ENCODE results near the gene SLC22A23.

The SLC22A23 gene

DNA sequence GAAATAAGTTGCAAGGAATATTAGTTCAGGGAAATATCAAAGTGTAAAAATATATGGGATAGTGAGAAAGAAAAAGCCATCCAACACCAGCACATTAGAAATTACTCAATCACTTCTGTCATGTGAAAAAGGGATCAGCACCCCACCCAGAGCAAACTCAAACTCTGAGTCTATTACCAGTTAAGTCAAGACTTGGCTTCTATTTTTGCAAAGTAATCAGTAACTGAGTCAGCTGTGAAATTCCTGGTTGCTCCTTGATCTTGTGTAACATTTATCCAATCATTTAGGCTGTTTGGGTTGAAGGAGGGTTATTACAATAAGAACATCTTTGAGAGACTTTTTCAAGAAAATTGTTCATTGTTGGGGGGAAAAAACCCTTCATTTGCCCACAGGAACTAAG is 51.2 kb downstream of the SLC22A23 start:
- Histone ChIP-seq H3K4me1 (ENCODE audit: control insufficient read depth, insufficient read depth, low read length) (no peaks in the 10 kb centered on the region), H3K4me3 (ENCODE audit: insufficient read depth, low read depth, low read length) (no peak overlapping the region), H3K27me3 (ENCODE audit: control insufficient read depth, insufficient read depth, low read length, poor library complexity, severe bottlenecking) (no peaks in the 10 kb centered on the region), H3K27ac (ENCODE audit: insufficient read depth, low read depth, low read length, poor library complexity, severe bottlenecking) (no peak overlapping the region), H3K9me3 (ENCODE audit: control insufficient read depth, low read length) (no peaks in the 10 kb centered on the region), H3K36me3 (ENCODE audit: control insufficient read depth, insufficient read depth, low read length) (no peaks in the 10 kb centered on the region)

DNA sequence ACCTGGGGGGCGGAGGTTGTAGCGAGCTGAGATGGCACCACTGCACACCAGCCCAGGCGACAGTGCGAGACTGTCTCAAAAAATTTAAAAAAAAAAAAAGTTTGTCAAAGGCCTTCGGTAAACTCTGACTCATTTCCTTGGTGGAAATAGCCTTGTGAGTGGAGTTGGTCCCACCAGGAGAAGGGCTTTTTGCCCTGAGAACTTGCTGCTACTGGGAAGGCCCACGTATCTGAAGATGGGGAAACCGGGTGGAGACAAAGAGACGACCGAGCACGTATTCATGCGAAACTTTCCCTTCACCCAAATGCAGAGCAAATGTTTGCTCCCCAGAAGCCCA is 51.7 kb downstream of the SLC22A23 start:
- 96% methylated on average over 11 of the region's 11 CpGs for WGBS, 2 experiments
- Histone ChIP-seq H3K36me3 (ENCODE audit: control insufficient read depth, insufficient read depth, low read length) (no peaks in the 10 kb centered on the region), H3K9me3 (ENCODE audit: control insufficient read depth, low read length) (no peaks in the 10 kb centered on the region), H3K27me3 (ENCODE audit: control insufficient read depth, insufficient read depth, low read length, poor library complexity, severe bottlenecking) (no peaks in the 10 kb centered on the region), H3K4me1 (ENCODE audit: control insufficient read depth, insufficient read depth, low read length) (no peaks in the 10 kb centered on the region), H3K4me3 (ENCODE audit: insufficient read depth, low read depth, low read length) (no peak overlapping the region), H3K27ac (ENCODE audit: insufficient read depth, low read depth, low read length, poor library complexity, severe bottlenecking) (no peak overlapping the region)

DNA sequence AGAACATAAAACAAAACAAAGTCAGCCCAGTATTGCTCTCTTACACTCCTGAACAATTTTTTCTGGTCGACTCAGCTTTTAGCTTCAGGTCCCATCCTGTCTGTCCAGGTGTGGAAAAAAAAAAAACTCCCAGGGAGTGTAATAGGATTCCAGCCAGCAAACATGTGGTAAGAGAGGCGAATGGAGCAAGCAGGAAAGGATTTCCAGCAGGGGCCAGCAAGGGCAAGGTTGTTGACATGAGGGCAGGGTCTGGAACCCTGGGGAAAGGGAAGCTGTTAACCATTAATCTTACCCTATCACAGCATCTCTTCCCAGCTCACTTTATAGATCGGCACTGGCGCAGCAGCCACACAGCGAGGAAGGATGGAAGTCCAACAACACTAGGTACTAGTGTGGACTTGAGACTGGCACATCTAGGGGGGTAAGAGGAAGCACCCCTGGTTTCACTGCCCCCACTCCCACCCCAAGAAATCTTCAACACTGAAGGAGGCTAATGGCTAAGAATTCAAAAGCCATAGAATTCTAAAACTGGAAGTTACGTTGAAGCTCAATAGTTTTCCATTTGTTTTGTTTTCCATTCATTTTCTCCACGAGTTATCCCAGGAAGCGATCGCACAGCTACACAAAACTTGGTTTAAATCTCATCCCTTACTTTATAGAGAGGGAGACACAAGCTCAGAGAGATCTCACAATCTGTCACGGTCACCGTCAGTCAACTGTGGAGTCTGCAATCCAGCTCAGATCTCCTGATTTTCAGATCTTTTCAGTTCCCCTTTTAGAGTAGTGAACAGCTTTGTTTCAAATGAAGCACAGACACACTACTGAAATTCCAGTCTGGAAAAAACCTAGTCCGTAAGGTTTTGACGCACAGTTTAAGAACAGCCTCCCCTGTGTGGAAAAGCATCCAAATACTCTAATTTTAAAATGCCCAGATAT is 53.3 kb downstream of the SLC22A23 start:
- Histone ChIP-seq H3K27me3 (ENCODE audit: control insufficient read depth, insufficient read depth, low read length, poor library complexity, severe bottlenecking) (no peaks in the 10 kb centered on the region), H3K4me1 (ENCODE audit: control insufficient read depth, insufficient read depth, low read length) (no peaks in the 10 kb centered on the region), H3K9me3 (ENCODE audit: control insufficient read depth, low read length) (no peaks in the 10 kb centered on the region), H3K36me3 (ENCODE audit: control insufficient read depth, insufficient read depth, low read length) (no peaks in the 10 kb centered on the region), H3K4me3 (ENCODE audit: insufficient read depth, low read depth, low read length) (no peak overlapping the region), H3K27ac (ENCODE audit: insufficient read depth, low read depth, low read length, poor library complexity, severe bottlenecking) (no peak overlapping the region)
- 84 to 88% methylated on average over 13 of the region's 13 CpGs for WGBS, 2 experiments

DNA sequence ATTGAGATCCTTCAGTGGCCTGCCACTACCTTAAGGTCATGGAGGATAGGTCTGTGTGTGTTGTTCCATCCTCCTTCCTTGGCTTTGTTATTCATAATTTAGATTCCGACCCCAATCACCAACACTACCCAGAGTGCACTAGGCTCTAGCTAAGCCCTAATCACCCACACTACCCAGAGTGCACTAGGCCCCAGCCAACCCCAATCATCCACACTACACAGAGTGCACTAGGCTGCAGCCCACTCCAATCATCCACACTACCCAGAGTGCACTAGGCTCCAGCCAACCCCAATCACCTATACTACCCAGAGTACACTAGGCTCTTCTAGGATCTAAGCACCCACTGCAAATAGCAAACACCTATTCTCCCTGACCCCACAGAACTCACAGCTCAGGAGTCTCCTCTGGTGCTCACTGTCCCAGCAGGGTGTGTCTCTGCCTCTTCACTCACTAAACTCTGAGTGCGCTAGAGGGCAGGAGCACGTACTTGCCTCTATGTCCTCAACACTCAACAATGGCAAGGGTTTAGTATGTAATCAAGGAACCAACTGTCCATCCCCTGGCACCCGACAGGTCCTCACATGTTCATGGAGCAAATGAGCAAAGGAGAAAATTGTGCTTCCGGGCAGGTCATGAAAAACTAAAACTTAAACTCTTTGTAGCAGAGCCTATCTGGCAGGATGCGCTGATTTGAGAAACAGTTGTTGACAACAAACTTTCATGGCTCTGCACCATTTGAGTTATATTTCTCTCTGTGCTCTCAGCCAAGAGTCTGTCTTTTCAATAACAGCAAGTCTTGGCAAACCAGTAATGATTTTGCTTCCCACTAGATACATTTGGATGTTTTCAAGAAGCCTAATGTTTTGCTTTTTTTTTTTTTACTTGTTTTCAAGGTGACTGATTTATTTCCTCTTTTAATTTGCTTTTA is 54.3 kb downstream of the SLC22A23 start:
- H3K27me3 ChIP-seq (ENCODE audit: control insufficient read depth, insufficient read depth, low read length, poor library complexity, severe bottlenecking): no peaks in the 10 kb centered on the region
- H3K9me3 ChIP-seq (ENCODE audit: control insufficient read depth, low read length): no peaks in the 10 kb centered on the region
- H3K27ac ChIP-seq (ENCODE audit: insufficient read depth, low read depth, low read length, poor library complexity, severe bottlenecking): no peak overlapping the region
- no peak overlapping the region for H3K4me3 ChIP-seq (ENCODE audit: insufficient read depth, low read depth, low read length)
- peaks cover 5% of the 10 kb centered on the region for H3K4me1 ChIP-seq (ENCODE audit: control insufficient read depth, insufficient read depth, low read length)
- WGBS, 2 experiments: 87 to 89% methylated on average over 6 of the region's 6 CpGs
- no peaks in the 10 kb centered on the region for H3K36me3 ChIP-seq (ENCODE audit: control insufficient read depth, insufficient read depth, low read length)

DNA sequence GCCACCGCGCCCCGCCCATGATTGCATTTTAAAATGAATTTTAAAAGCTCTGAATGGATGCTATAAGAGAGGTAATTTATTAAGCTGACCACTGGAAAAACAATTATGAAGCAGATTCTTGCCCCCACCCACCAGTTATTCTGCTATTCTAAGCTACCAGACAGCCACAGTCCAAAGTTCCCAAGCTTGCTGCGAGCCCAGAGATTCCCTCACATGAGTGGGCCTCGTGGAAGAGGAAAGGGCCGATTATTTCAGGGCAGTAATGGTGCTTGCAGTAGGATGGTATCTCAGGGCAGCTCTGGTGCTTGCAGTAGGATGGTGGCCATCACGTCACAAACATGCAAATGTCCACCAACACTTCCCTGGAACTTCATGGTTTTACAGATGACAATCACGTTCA is 56.7 kb downstream of the SLC22A23 start:
- Histone ChIP-seq H3K4me3 (ENCODE audit: insufficient read depth, low read depth, low read length) (no peak overlapping the region), H3K27me3 (ENCODE audit: control insufficient read depth, insufficient read depth, low read length, poor library complexity, severe bottlenecking) (no peaks in the 10 kb centered on the region), H3K27ac (ENCODE audit: insufficient read depth, low read depth, low read length, poor library complexity, severe bottlenecking) (no peak overlapping the region), H3K36me3 (ENCODE audit: control insufficient read depth, insufficient read depth, low read length) (no peaks in the 10 kb centered on the region), H3K9me3 (ENCODE audit: control insufficient read depth, low read length) (no peaks in the 10 kb centered on the region), H3K4me1 (ENCODE audit: control insufficient read depth, insufficient read depth, low read length) (peaks cover 5% of the 10 kb centered on the region)
- 86 to 90% methylated on average over 8 of the region's 8 CpGs for WGBS, 2 experiments

DNA sequence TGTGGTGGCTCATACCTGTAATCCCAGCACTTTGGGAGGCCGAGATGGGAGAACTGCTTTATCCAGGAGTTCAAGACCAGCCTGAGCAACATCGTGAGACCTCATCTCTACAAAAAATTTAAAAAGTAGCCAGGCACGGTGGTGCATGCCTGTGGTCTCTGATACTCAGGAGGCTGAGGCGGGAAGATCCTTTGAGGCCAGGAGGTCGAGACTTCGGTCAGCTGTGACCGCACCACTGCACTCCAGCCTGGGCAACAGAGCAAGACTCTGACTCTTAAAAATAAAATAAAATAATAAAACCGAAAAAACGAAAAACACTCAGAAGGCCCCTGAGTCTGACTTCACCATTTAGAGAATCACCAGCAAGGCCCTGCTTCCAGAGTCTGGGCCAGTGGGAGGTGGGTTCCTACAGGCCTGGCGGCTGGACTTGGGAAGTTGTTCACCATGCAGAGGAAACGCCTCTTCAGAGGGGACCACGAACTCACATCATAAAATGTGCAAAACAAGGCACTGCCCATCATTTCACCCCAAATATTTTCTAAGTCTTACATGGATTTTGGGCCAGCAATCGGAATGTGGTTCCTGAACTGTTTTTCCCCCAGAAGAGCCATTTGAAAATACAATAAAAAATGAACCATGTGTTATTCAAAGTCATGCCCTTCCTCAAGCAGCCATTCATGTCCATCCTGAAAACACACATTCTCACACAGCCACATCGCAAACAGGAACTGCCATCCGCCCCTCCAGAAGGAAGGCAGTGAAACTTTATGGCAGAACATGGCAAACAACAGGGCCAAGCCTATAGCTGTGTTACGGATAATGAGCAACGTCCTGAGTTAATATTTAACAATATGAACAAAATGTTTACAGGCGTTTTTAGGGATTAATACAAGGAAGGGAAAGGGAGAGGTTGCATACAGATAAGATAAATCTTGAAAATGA is 57.8 kb downstream of the SLC22A23 start:
- H3K27ac ChIP-seq (ENCODE audit: insufficient read depth, low read depth, low read length, poor library complexity, severe bottlenecking): no peak overlapping the region
- no peaks in the 10 kb centered on the region for H3K36me3 ChIP-seq (ENCODE audit: control insufficient read depth, insufficient read depth, low read length)
- no peak overlapping the region for H3K4me3 ChIP-seq (ENCODE audit: insufficient read depth, low read depth, low read length)
- no peaks in the 10 kb centered on the region for H3K9me3 ChIP-seq (ENCODE audit: control insufficient read depth, low read length)
- peaks cover 6% of the 10 kb centered on the region for H3K4me1 ChIP-seq (ENCODE audit: control insufficient read depth, insufficient read depth, low read length)
- no peaks in the 10 kb centered on the region for H3K27me3 ChIP-seq (ENCODE audit: control insufficient read depth, insufficient read depth, low read length, poor library complexity, severe bottlenecking)
- WGBS, 2 experiments: 90 to 96% methylated on average over 17 to 18 of the region's 18 CpGs

DNA sequence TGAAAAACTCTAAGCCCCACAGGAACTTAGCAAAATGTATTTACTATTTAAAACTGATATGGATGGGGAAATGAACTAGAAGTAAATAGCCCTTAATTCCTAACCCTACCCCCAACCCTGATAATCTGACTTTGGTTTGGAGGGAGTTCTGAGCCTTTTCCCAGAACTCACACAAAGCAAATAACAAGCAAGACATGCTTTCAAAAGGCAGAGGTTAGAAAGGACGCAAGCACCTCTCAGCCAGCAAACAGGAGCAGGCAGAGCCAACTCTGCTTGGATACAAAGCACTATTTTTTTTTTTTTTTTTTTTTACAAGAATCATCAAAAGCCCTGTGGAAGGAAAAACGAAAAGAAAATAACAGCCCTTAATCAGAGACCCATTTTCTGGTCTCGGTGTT is 58.7 kb downstream of the SLC22A23 start:
- H3K36me3 ChIP-seq (ENCODE audit: control insufficient read depth, insufficient read depth, low read length): no peaks in the 10 kb centered on the region
- H3K4me1 ChIP-seq (ENCODE audit: control insufficient read depth, insufficient read depth, low read length): peaks cover 13% of the 10 kb centered on the region
- H3K27me3 ChIP-seq (ENCODE audit: control insufficient read depth, insufficient read depth, low read length, poor library complexity, severe bottlenecking): no peaks in the 10 kb centered on the region
- WGBS, 2 experiments: 51 to 53% methylated on average over 3 of the region's 3 CpGs
- no peaks in the 10 kb centered on the region for H3K9me3 ChIP-seq (ENCODE audit: control insufficient read depth, low read length)
- H3K27ac ChIP-seq (ENCODE audit: insufficient read depth, low read depth, low read length, poor library complexity, severe bottlenecking): no peak overlapping the region
- H3K4me3 ChIP-seq (ENCODE audit: insufficient read depth, low read depth, low read length): no peak overlapping the region

DNA sequence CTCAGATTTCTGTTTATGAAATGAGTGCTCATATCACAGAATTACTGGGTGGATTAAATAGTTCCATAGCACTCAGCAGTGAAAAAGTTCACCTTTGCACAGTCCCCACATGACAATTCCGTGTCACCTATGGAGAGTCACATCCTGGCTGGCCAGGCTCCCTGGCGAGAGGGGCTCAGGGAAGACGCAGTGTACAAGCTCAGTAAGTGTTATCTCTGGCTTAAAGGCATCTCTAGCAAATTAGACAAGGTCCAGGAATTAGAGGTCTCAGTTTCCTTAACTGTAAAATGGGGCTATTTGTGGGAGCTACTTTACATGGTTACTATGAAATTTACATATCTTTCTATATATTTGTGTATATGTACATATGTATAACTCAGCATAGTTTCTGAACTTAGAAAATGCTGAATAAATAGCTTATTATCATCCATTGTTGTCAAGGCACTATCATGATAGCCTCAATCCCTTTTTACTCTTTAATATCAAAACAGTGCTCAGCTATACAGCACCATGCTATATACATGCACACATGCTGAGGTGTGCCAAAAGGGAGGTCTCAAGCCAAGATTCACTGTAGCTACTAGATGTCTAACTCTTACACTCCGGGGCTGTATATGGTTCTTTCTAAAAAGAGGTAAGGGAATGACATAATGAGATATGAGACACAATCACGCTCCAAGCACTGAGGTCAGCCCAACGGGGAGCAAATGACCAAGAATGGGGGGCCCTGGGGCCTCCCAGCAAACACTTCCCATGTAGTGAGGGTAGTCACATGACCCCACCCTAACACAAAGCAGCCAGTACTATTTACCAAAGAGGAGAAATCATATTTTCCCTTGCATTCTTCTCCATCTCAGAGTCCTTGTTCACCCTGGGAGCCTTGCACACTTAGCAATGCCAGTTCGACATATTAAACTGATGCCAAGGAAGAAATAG is 59.4 kb downstream of the SLC22A23 start:
- WGBS, 2 experiments: 94 to 97% methylated on average over 7 of the region's 7 CpGs
- H3K27ac ChIP-seq (ENCODE audit: insufficient read depth, low read depth, low read length, poor library complexity, severe bottlenecking): no peak overlapping the region

More for the DNA sequence above, 59.4 kb downstream of the SLC22A23 start:
- Histone ChIP-seq H3K4me3 (ENCODE audit: insufficient read depth, low read depth, low read length) (no peak overlapping the region), H3K36me3 (ENCODE audit: control insufficient read depth, insufficient read depth, low read length) (no peaks in the 10 kb centered on the region), H3K9me3 (ENCODE audit: control insufficient read depth, low read length) (no peaks in the 10 kb centered on the region), H3K27me3 (ENCODE audit: control insufficient read depth, insufficient read depth, low read length, poor library complexity, severe bottlenecking) (no peaks in the 10 kb centered on the region), H3K4me1 (ENCODE audit: control insufficient read depth, insufficient read depth, low read length) (peaks cover 16% of the 10 kb centered on the region)

Data from ectodermal cell (in vitro differentiated cells).